ENCODE data around the gene STARD9. TPM values are rescaled to one million over a fixed set of nuclear protein-coding genes. Genes with fewer than 3 reads are reported as not detected.

The STARD9 gene
- total RNA-seq, 1 experiment from 2014 or later: 0.92 TPM

Other genes with a start within 250 kb of the STARD9 start
- gene CAPN3, start 216.1 kb upstream of the STARD9 start, total RNA-seq (2022): 2.1 and 2.3 TPM in 2 replicates
- 26.4 and 34.7 TPM in 2 replicates for gene ZNF106, start 84.5 kb upstream of the STARD9 start, total RNA-seq (2022)
- 53.7 and 54.8 TPM in 2 replicates for gene SNAP23, start 80.0 kb upstream of the STARD9 start, total RNA-seq (2022)
- 9.2 and 13.7 TPM in 2 replicates for gene LRRC57, start 26.8 kb upstream of the STARD9 start, total RNA-seq (2022)
- gene HAUS2, start 26.8 kb upstream of the STARD9 start, total RNA-seq (2022): 10.7 and 11.7 TPM in 2 replicates
- gene CDAN1, start 161.5 kb downstream of the STARD9 start, total RNA-seq (2022): 11.3 TPM in 2 replicates

Measured in Calu3 (cell line).